ENCODE data around the gene OTUB1. TPM values are rescaled to one million over a fixed set of nuclear protein-coding genes. Genes with fewer than 3 reads are reported as not detected.

Gene OTUB1
- total RNA-seq, 1 donor from 2014 or later: 51.3 TPM

DNA sequence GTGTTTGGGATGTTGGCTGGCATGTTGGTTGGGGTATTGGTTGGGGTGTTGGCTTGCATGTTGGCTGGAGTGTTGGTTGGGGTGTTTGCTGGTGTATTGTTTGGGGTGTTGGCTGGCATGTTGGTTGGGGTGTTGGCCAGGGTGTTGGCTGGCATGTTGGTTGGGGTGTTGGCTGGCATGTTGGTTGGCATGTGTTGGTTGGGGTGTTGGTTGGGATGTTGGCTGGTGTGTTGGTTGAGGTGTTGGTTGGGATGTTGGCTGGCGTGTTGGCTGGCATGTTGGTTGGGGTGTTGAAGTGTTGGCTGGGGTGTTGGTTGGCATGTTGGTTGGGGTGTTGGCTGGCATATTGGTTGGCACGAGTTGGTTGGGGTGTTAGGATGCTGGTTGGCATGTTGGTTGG is 24.5 kb downstream of the OTUB1 start:
- TF ChIP-seq EZH2 (IDR thresholded peaks at IDR 0.05) (no peak), EZH2phosphoT487 (IDR thresholded peaks at IDR 0.05) (no peak)
- TF ChIP-seq, protein P1, sequence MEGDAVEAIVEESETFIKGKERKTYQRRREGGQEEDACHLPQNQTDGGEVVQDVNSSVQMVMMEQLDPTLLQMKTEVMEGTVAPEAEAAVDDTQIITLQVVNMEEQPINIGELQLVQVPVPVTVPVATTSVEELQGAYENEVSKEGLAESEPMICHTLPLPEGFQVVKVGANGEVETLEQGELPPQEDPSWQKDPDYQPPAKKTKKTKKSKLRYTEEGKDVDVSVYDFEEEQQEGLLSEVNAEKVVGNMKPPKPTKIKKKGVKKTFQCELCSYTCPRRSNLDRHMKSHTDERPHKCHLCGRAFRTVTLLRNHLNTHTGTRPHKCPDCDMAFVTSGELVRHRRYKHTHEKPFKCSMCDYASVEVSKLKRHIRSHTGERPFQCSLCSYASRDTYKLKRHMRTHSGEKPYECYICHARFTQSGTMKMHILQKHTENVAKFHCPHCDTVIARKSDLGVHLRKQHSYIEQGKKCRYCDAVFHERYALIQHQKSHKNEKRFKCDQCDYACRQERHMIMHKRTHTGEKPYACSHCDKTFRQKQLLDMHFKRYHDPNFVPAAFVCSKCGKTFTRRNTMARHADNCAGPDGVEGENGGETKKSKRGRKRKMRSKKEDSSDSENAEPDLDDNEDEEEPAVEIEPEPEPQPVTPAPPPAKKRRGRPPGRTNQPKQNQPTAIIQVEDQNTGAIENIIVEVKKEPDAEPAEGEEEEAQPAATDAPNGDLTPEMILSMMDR (IDR thresholded peaks at IDR 0.05): no peak
- H3K27me3 Mint-ChIP-seq (ENCODE audit: insufficient read depth, low read depth): peaks cover 10% of the 10 kb centered on the region
- peaks cover 15% of the 10 kb centered on the region for H3K4me1 ChIP-seq

DNA sequence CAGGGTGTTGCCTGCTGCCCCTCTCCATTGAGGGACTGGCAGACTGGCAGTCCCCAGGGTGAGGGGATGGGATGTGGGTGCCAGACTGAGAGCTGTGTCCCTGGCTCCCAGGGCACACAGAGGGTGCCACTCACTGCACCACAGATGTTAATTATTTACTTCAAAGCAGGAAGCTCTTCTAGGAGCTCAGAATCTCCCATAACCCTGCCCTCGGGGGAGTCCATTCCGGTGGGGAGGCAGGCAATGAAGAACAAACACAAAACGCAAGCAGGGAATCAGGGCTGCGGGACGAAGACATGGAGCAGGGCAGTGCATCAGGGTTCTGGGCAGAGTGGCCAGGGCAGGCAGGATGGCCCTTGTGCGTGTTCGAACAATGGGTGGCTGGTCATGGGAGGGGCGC is 25.1 kb downstream of the OTUB1 start:
- Mint-ChIP-seq H3K4me3 (no peak overlapping the region), H3K27me3 (ENCODE audit: insufficient read depth, low read depth) (peaks cover 10% of the 10 kb centered on the region), H3K4me1 (peaks cover 38% of the 10 kb centered on the region), H3K27ac (no peak overlapping the region), H3K9me3 (peaks cover 3% of the 10 kb centered on the region), H3K36me3 (no peaks in the 10 kb centered on the region)
- H3K4me3 ChIP-seq: no peak overlapping the region
- no peak for DNase-seq (ENCODE audit: low spot score)
- peaks cover 18% of the 10 kb centered on the region for H3F3A ChIP-seq (ENCODE audit: low read depth)
- H3K9ac ChIP-seq: no peak overlapping the region
- no peak overlapping the region for H3K4me2 ChIP-seq
- H3K27me3 ChIP-seq: peaks cover 40% of the 10 kb centered on the region
- TF ChIP-seq EZH2phosphoT487 (IDR thresholded peaks at IDR 0.05) (no peak), EZH2 (IDR thresholded peaks at IDR 0.05) (no peak)
- TF ChIP-seq, protein P1 (IDR thresholded peaks at IDR 0.05): no peak
- no peaks in the 10 kb centered on the region for H3K36me3 ChIP-seq
- H3K4me1 ChIP-seq: peaks cover 15% of the 10 kb centered on the region
- H4K20me1 ChIP-seq (ENCODE audit: low read depth): peaks cover 30% of the 10 kb centered on the region
- H3K27ac ChIP-seq: no peak overlapping the region
- H2AFZ ChIP-seq (replicated peaks): no peak overlapping the region
- H3K9me3 ChIP-seq (ENCODE audit: low read depth): no peaks in the 10 kb centered on the region
- no peaks in the 10 kb centered on the region for H3K79me2 ChIP-seq (ENCODE audit: low read depth)

More for the DNA sequence above, 24.5 kb downstream of the OTUB1 start:
- Histone ChIP-seq H3K36me3 (no peaks in the 10 kb centered on the region), H3K9ac (no peak overlapping the region), H3K4me3 (no peak overlapping the region), H3K79me2 (ENCODE audit: low read depth) (no peaks in the 10 kb centered on the region), H3K27me3 (peaks cover 46% of the 10 kb centered on the region), H2AFZ (replicated peaks) (no peak overlapping the region), H3K9me3 (ENCODE audit: low read depth) (no peaks in the 10 kb centered on the region), H3K27ac (no peak overlapping the region), H3K4me2 (no peak overlapping the region), H3F3A (ENCODE audit: low read depth) (peaks cover 24% of the 10 kb centered on the region), H4K20me1 (ENCODE audit: low read depth) (peaks cover 34% of the 10 kb centered on the region)
- no peak overlapping the region for H3K27ac Mint-ChIP-seq
- no peaks in the 10 kb centered on the region for H3K36me3 Mint-ChIP-seq
- H3K4me3 Mint-ChIP-seq: no peak overlapping the region
- H3K4me1 Mint-ChIP-seq: peaks cover 37% of the 10 kb centered on the region
- H3K9me3 Mint-ChIP-seq: peaks cover 3% of the 10 kb centered on the region
- no peak for DNase-seq (ENCODE audit: low spot score)

DNA sequence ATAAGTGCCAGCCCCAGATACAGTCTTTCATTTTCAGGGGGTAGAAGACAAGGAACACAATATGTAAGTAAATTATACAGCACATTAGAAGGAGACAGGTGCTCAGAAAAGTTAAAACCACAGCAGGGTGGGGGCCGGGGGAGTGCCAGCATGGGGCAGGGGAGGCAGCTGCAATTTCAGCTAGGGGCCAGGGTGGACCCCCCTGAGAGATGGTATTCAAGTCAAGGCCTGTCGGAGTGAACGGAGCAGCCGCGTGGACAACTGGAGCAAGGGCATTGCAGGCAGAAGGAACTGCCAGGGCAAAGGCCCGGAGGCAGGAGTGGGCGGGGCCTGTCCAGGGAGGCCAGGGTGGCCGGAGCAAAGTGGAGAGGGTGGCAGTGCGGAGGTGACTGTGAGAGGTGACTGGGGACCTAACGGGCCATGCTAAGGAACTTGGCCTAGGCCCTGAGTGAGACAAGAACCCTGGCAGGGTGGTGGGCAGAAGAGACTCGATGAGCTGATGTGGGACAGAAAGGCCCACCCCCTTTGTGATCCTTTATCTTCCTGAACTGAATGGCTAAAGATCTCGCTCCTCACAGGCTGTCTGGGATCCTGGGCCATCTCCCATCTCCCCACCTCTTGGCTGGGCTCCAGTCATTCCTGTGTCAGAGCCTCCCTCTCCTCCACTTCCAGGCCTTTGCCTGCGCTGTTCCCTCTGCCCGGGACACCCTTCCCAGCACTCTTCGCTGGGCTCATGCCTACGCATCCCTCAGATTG is 27.1 kb downstream of the OTUB1 start:
- Mint-ChIP-seq H3K4me3 (no peak overlapping the region), H3K27ac (peak overlapping the region; percentile 25)
- H3K4me2 ChIP-seq: no peak overlapping the region

More for the DNA sequence above, 27.1 kb downstream of the OTUB1 start:
- Mint-ChIP-seq H3K9me3 (peaks cover 3% of the 10 kb centered on the region), H3K27me3 (ENCODE audit: insufficient read depth, low read depth) (peaks cover 4% of the 10 kb centered on the region), H3K4me1 (peaks cover 30% of the 10 kb centered on the region), H3K36me3 (no peaks in the 10 kb centered on the region)
- Histone ChIP-seq H3K27me3 (peaks cover 21% of the 10 kb centered on the region), H3K36me3 (no peaks in the 10 kb centered on the region), H3F3A (ENCODE audit: low read depth) (no peaks in the 10 kb centered on the region), H3K9ac (no peak overlapping the region), H3K27ac (no peak overlapping the region), H3K4me1 (no peaks in the 10 kb centered on the region), H2AFZ (replicated peaks) (no peak overlapping the region), H3K4me3 (no peak overlapping the region), H3K79me2 (ENCODE audit: low read depth) (no peaks in the 10 kb centered on the region), H3K9me3 (ENCODE audit: low read depth) (no peaks in the 10 kb centered on the region), H4K20me1 (ENCODE audit: low read depth) (peaks cover 14% of the 10 kb centered on the region)
- TF ChIP-seq EZH2 (IDR thresholded peaks at IDR 0.05) (no peak), EZH2phosphoT487 (IDR thresholded peaks at IDR 0.05) (no peak)
- TF ChIP-seq, protein P1 (IDR thresholded peaks at IDR 0.05): no peak
- no peak for DNase-seq (ENCODE audit: low spot score)
